ENCODE results near the gene ZNF608.

ZNF608 gene

GRCh38 chr5:124724357-124725039 lies 21.9 kb downstream of the ZNF608 start:
- DNase-seq (ENCODE audit: low read depth, low spot score), result no peak
- no peak overlapping the region for H3K27ac ChIP-seq

DNA sequence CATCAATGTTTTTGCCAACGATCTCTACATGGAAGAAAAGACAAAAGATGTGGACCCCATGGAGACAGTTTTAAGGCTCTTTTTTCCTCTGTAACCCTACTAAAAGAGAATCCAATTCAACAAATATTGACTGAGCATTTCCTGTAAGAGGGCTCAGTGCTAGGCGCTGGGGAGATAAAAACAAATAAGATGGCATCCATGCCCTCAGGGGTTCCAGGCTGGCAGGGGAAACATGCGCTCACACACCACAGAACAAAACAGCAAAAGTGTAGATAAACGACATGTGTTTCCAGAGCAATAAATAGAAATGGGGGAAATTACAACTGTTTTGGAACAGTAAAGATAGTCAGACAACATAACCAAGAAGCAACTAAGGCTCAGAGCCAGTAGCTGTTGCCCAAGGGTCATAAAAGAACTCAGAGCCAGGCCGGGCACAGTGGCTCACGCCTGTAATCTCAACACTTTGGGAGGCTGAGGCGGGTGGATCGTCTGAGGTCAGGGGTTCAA lies 25.2 kb downstream of the ZNF608 start:
- no peak for DNase-seq (ENCODE audit: low read depth, low spot score)

GRCh38 chr5:124720593-124720992 lies 25.8 kb downstream of the ZNF608 start:
- H3K27ac ChIP-seq, result no peak overlapping the region
- DNase-seq (ENCODE audit: low read depth, low spot score), result no peak

More for the DNA sequence above, 25.2 kb downstream of the ZNF608 start:
- no peak overlapping the region for H3K27ac ChIP-seq

GRCh38 chr5:124719113-124719967 lies 27.1 kb downstream of the ZNF608 start:
- no peak overlapping the region for H3K27ac ChIP-seq
- DNase-seq (ENCODE audit: low read depth, low spot score), result no peak

- DNase-seq (ENCODE audit: low read depth, low spot score), result no peak
- no peak overlapping the region for H3K27ac ChIP-seq
Observed at GRCh38 chr5:124718380-124718789, 28.1 kb downstream of the ZNF608 start.

DNA sequence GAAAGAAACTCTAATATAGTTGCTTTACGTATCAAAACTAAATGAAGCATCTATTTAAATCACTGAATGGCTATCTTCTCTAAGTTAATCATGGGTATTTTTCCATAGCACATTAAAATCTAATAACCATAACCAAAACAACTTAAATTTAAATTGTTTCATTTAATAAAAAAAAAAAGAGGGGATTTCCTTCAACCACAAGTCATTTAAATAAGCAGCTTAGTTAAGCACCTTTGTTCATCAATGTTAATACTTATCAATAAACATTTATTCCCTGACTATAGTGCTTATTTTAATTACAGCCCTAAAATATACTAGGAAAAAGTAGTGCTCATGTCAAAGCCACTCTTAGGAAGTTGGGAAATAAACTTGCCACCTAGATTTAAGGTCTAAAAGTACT lies 30.3 kb downstream of the ZNF608 start:
- H3K27ac ChIP-seq, result no peak overlapping the region

GRCh38 chr5:124714910-124715309 lies 31.5 kb downstream of the ZNF608 start:
- DNase-seq (ENCODE audit: low read depth, low spot score), result no peak
- no peak overlapping the region for H3K27ac ChIP-seq

More for the DNA sequence above, 30.3 kb downstream of the ZNF608 start:
- DNase-seq (ENCODE audit: low read depth, low spot score), result no peak

DNA sequence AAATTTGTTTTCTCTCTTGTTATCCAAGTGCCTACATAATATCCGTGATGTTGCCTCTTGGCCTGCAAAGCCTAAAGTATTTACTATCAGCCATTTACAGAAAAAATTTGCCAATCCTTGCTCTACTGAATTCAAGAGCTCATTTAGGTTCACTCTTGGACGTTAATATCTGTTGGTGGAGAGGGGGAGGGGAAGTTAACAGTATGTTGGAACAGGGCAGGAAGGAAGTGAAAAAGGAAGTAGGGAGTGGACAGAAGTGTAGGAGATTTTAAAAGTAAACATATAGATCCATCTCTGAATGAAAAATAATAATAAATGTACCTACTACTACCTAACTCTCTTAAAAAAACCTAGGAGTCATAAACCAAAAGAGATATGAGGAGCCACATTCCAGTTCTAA lies 32.8 kb downstream of the ZNF608 start:
- H3K27ac ChIP-seq, result no peak overlapping the region
- no peak for DNase-seq (ENCODE audit: low read depth, low spot score)

GRCh38 chr5:124712731-124713305 lies 33.6 kb downstream of the ZNF608 start:
- no peak for DNase-seq (ENCODE audit: low read depth, low spot score)
- H3K27ac ChIP-seq, result no peak overlapping the region

GRCh38 chr5:124708086-124708485 lies 38.4 kb downstream of the ZNF608 start:
- no peak for DNase-seq (ENCODE audit: low read depth, low spot score)
- no peak overlapping the region for H3K27ac ChIP-seq

GRCh38 chr5:124707520-124707919 lies 38.9 kb downstream of the ZNF608 start:
- no peak overlapping the region for H3K27ac ChIP-seq
- no peak for DNase-seq (ENCODE audit: low read depth, low spot score)

DNA sequence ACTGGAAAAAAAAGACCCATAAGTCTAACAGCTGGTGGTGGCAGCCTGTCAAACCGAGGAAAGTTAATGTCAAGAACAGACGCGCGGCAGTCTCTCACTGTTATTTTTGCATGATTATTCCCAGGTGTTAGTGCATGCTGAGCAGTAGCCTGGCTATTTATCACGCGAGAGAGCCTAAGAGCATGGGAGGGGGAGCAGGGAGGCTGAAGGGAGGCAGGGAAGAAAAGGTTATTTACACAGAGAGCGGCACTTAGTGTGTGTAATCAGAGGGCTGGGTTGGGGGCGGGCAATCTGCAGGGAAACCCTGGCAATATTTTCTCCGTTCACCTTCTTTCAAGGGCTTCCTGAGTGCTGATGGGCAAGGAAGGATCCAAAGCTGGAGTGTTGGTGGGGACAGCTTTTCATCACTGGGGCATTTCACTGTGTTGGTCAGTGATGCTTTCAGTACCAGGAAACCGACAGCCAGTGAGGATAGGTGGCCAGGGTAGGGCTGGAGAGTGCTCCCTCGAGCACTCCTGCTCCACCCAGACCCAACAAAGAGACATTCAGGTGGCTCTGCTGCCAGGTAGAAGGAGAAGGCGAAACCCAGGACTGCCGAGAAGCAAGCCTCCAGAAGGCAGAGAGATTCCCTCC lies 39.6 kb downstream of the ZNF608 start:
- no peak overlapping the region for H3K27ac ChIP-seq
- DNase-seq (ENCODE audit: low read depth, low spot score), result no peak

GRCh38 chr5:124706051-124706450 lies 40.4 kb downstream of the ZNF608 start:
- no peak overlapping the region for H3K27ac ChIP-seq
- no peak for DNase-seq (ENCODE audit: low read depth, low spot score)

GRCh38 chr5:124705577-124705976 lies 40.9 kb downstream of the ZNF608 start:
- H3K27ac ChIP-seq, result no peak overlapping the region
- no peak for DNase-seq (ENCODE audit: low read depth, low spot score)

DNA sequence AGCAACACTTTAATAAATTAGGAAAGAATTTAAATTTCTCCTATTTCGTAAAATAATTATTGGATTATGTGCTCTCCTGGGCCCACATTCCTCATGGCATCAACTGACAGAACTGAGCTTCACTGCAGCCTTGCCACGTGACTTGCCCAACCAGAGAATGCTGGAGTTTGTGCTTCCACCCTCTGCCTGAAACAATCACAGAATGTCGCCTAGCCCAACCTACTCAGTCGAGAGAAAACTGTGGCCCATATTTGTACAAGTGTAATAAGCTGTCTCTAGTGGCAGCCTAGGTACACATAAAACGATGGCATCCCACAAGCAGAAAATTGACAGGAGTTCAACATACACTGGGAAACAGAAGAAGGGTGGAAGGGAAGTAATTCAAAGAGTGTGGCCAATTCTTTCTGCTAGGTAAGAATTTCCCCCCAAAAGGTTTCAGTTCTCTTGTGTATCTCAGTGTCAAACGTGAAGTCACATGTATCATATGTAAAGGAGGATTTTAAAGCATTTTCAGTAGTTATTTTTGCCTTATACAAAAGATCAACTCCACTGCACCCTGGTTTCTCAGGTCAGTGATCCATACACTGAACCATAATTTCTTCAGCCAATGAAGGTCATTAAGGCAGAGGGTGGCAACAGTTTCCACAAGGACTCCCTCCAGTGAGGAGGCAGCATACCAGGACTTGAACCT lies 41.7 kb downstream of the ZNF608 start:
- DNase-seq (ENCODE audit: low read depth, low spot score), result no peak
- no peak overlapping the region for H3K27ac ChIP-seq

GRCh38 chr5:124703995-124704394 lies 42.4 kb downstream of the ZNF608 start:
- DNase-seq (ENCODE audit: low read depth, low spot score), result no peak
- no peak overlapping the region for H3K27ac ChIP-seq

DNA sequence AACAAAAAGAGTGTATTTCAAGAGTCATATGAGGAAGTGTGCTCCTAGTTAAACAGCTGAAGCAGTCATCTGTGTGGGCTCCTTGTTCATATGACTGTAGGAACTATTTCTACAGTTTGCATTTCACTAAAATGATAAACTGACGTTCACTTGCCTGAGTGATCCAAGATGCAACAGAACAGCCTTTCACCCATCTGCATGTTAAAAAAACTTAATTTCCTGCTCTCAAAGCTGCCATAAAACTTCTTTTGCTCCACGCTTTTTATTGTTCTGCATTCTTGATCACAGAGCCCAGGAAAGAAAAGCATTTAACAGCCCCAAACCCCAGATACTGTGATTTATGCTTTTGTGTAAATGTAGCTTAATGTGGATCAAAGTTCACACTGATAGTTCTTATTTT lies 43.9 kb downstream of the ZNF608 start:
- no peak for DNase-seq (ENCODE audit: low read depth, low spot score)
- no peak overlapping the region for H3K27ac ChIP-seq

DNA sequence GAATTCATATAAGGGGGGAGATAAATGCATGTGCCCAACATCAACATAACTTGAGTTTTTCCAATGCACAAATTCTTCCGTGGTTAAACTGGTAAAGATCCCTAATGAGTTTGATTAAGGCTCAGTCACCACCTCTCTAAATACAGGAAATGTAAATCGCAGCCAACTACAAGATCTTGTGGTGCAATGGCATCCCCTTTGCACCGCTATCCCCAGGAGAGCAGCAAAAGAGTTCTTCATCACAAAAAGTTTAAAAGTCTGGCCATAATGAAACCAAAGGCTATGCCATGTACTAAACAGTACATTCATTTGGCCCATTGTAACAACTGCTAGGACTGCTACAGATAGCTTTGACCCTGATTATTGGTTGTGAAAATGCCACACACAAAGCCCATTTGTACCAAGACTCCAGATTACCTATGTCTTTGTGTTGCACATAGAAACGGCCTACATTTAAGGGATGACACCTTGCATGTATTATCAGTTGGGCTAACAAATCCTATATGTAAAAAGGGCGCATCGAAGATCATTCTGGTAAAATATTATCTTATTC lies 44.5 kb downstream of the ZNF608 start:
- H3K27ac ChIP-seq, result no peak overlapping the region
- DNase-seq (ENCODE audit: low read depth, low spot score), result no peak

- H3K27ac ChIP-seq, result no peak overlapping the region
- DNase-seq (ENCODE audit: low read depth, low spot score), result no peak
Observed at GRCh38 chr5:124701016-124701415, 45.4 kb downstream of the ZNF608 start.

DNA sequence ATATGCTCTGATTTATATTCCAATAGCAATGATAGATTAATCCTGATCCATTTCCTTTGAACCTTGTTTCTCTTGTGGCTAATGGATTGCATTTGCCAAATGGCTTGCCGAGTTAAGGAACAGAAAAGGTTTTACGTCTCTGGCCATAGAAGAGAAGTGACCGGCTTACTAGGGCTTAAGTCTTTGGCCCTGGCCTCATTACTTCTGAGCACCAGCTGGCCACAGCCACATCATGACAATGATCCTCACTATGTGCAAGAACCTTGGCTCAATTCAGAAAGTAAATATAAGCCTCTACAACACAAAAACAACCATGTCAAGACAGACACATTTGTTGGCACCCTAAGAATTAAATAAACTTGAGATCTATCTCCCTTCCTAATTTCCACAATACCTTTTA lies 46.1 kb downstream of the ZNF608 start:
- no peak overlapping the region for H3K27ac ChIP-seq
- DNase-seq (ENCODE audit: low read depth, low spot score), result no peak

All from epithelial cell of prostate (primary cell).